ENCODE results near the gene KLF1. TPM values are rescaled to one million over a fixed set of nuclear protein-coding genes. Genes with fewer than 3 reads are reported as not detected.
A peak's percentile ranks its signal among the peaks of the same experiment; 100 is the strongest.

Gene KLF1
- total and polyA plus RNA-seq, 2 of the 13 experiments (the other 11 are each of a cell fraction or from before 2014, with no cell fraction given): not detected

GRCh38 chr19:12847159-12848139 lies 39.6 kb downstream of the KLF1 start:
- 2% methylated on average over 12 of the region's 69 CpGs for WGBS (ENCODE audit: low lambda C conversion rate)
- peak overlapping the region; percentile 68 for H3K4me2 ChIP-seq (ENCODE audit: low read depth, low read length)
- in situ Hi-C loops (cut with HindIII; ENCODE audit: extremely low pct_ligation_motif_present, low pct_unique_long_range_greater_than_20kb): no loop called here
- H3K79me2 ChIP-seq (ENCODE audit: insufficient read depth, low read length): no peaks in the 10 kb centered on the region
- H3K9me3 ChIP-seq (ENCODE audit: low read length): no peaks in the 10 kb centered on the region
- CTCF ChIA-PET (ENCODE audit: low intra/inter-chr PET ratio, low total read pairs): interaction anchor here (0.6 to 1.9 kb wide), 5 partner anchors 10 to 130 kb away, joined by 3 to 14 read pairs (median 6); partner anchors contain the start of gene MAST1
- H3K9ac ChIP-seq (ENCODE audit: insufficient read depth, low read depth, low read length): no peak overlapping the region
- no peaks in the 10 kb centered on the region for H3K27me3 ChIP-seq (ENCODE audit: control insufficient read depth in 1 of 2, insufficient read depth in 2 of 2, low read length in 2 of 2)
- H3K4me3 ChIP-seq (replicated peaks in 1 of 3; ENCODE audit: insufficient read depth in 1 of 3, low read depth in 2 of 3, low read length in 3 of 3): peak overlapping the region in 1 of 3 experiments; percentile 49; a peak in 2 of 6 replicates
- H3K4me1 ChIP-seq (ENCODE audit: insufficient read depth, low read length): peaks cover 4% of the 10 kb centered on the region
- H3K27ac ChIP-seq (ENCODE audit: extremely low read length, insufficient read depth, low read length): no peak overlapping the region
- intact Hi-C loops (cut with micrococcal nuclease; ENCODE audit: unreplicated experiment): loop anchor here (2.0 kb wide), 1 partner anchor 81 kb away; no protein-coding TSS in a partner anchor
- no peaks in the 10 kb centered on the region for H4K20me1 ChIP-seq (ENCODE audit: insufficient read depth, low read length)
- no TSS peak for BruUV-seq (replicated peaks)
- ATAC-seq (peak; percentile 98), DNase-seq (ENCODE audit: low spot score) (peak; percentile 53), FAIRE-seq (no peak)
- POLR2A ChIA-PET: interaction anchor here (1.0 to 1.2 kb wide), 2 partner anchors 34 to 87 kb away, joined by 3 to 4 read pairs; partner anchors contain the start of gene DNASE2
- H2AFZ ChIP-seq (ENCODE audit: low read length): no peak overlapping the region
- H3K36me3 ChIP-seq (replicated peaks in 1 of 2; ENCODE audit: control insufficient read depth in 1 of 2, insufficient read depth in 2 of 2, low read length in 2 of 2): no peaks in the 10 kb centered on the region
- TF ChIP-seq ZNF138 (CRISPR knock-in tag; IDR thresholded peaks at IDR 0.05; ENCODE audit: low read depth) (no peak), ZNF460 (CRISPR knock-in tag; IDR thresholded peaks at IDR 0.05; ENCODE audit: borderline replicate concordance) (no peak), REXO4 (CRISPR knock-in tag; IDR thresholded peaks at IDR 0.05; ENCODE audit: borderline replicate concordance) (no peak), ZZZ3 (CRISPR knock-in tag; IDR thresholded peaks at IDR 0.05; ENCODE audit: borderline replicate concordance) (no peak), MAF1 (CRISPR knock-in tag; IDR thresholded peaks at IDR 0.05; ENCODE audit: borderline replicate concordance) (no peak), ZNF503 (CRISPR knock-in tag; IDR thresholded peaks at IDR 0.05) (no peak), MXI1 (IDR thresholded peaks at IDR 0.05; ENCODE audit: borderline replicate concordance, low read depth, low read length) (peak; percentile 38; the same call in 1 of the 3 replicates), ZNF362 (CRISPR knock-in tag; IDR thresholded peaks at IDR 0.05; ENCODE audit: borderline replicate concordance) (no peak), FOXO4 (CRISPR knock-in tag; conservative IDR thresholded peaks at IDR 0.05) (no peak), REPIN1 (CRISPR knock-in tag; IDR thresholded peaks at IDR 0.05; ENCODE audit: borderline replicate concordance, low read depth) (no peak), NFATC3 (CRISPR knock-in tag; IDR thresholded peaks at IDR 0.05) (no peak), ZNF367 (CRISPR knock-in tag; IDR thresholded peaks at IDR 0.05; ENCODE audit: borderline replicate concordance) (no peak)
- TF ChIP-seq, protein P1, sequence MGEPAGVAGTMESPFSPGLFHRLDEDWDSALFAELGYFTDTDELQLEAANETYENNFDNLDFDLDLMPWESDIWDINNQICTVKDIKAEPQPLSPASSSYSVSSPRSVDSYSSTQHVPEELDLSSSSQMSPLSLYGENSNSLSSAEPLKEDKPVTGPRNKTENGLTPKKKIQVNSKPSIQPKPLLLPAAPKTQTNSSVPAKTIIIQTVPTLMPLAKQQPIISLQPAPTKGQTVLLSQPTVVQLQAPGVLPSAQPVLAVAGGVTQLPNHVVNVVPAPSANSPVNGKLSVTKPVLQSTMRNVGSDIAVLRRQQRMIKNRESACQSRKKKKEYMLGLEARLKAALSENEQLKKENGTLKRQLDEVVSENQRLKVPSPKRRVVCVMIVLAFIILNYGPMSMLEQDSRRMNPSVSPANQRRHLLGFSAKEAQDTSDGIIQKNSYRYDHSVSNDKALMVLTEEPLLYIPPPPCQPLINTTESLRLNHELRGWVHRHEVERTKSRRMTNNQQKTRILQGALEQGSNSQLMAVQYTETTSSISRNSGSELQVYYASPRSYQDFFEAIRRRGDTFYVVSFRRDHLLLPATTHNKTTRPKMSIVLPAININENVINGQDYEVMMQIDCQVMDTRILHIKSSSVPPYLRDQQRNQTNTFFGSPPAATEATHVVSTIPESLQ (CRISPR knock-in tag; conservative IDR thresholded peaks at IDR 0.05): no peak
- TF ChIP-seq, protein P2, sequence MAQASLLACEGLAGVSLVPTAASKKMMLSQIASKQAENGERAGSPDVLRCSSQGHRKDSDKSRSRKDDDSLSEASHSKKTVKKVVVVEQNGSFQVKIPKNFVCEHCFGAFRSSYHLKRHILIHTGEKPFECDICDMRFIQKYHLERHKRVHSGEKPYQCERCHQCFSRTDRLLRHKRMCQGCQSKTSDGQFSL (CRISPR knock-in tag; IDR thresholded peaks at IDR 0.05): no peak
